Measurements from ENCODE around the gene APBB3. TPM values are rescaled to one million over a fixed set of nuclear protein-coding genes. Genes with fewer than 3 reads are reported as not detected.
"Not testable (repeated sequence)": the region's sequence is repeated elsewhere in the genome, so short reads cannot be mapped to it uniquely, and the experiment has no call there.

APBB3 gene
- 10.2 TPM for total RNA-seq
- long read RNA-seq, partial matches to known transcripts, result 6 of 17 reads
- long read RNA-seq, other reads (novel, unspliced or antisense), result 8 of 17 reads

GRCh38 chr5:140564196-140565023 is at the start of gene APBB3, which contains the start of gene SLC35A4:
APBB3 (minus strand) TSS chr5:140564598; CDS start chr5:140564245, 353 bp downstream.
SLC35A4 (plus strand) TSS chr5:140564828; CDS start chr5:140567170, 2,342 bp downstream.
- intact Hi-C loops (cut with DNase I), result no loop called here
- ATAC-seq (ENCODE audit: poor library complexity), result peak; percentile 95
- DNase-seq, result peak; percentile 97

- no peak for ATAC-seq (ENCODE audit: poor library complexity)
These were observed 46.7 kb upstream of the APBB3 start for GRCh38 chr5:140611020-140611521.

GRCh38 chr5:140609126-140609525 is 44.7 kb upstream of the APBB3 start:
- intact Hi-C loops (cut with DNase I), result no loop called here
- ATAC-seq (ENCODE audit: poor library complexity), result peak; percentile 77
- peak; percentile 61 for DNase-seq

More at GRCh38 chr5:140611020-140611521, 46.7 kb upstream of the APBB3 start:
- intact Hi-C loops (cut with DNase I), result no loop called here
- DNase-seq, result no peak

GRCh38 chr5:140608722-140609121 is 44.3 kb upstream of the APBB3 start:
- DNase-seq (no peak), ATAC-seq (ENCODE audit: poor library complexity) (no peak)
- intact Hi-C loops (cut with DNase I), result no loop called here

- ATAC-seq (ENCODE audit: poor library complexity) (no peak), DNase-seq (no peak)
- intact Hi-C loops (cut with DNase I), result no loop called here
These were observed 42.6 kb upstream of the APBB3 start for GRCh38 chr5:140607031-140607430.

GRCh38 chr5:140605879-140606278 is 41.5 kb upstream of the APBB3 start:
- ATAC-seq (ENCODE audit: poor library complexity) (no peak), DNase-seq (no peak)
- intact Hi-C loops (cut with DNase I), result no loop called here

GRCh38 chr5:140603734-140604133 is 39.3 kb upstream of the APBB3 start:
- intact Hi-C loops (cut with DNase I), result no loop called here
- no peak for DNase-seq
- no peak for ATAC-seq (ENCODE audit: poor library complexity)

GRCh38 chr5:140603446-140603698 is 39.0 kb upstream of the APBB3 start:
- intact Hi-C loops (cut with DNase I); DNase-seq; ATAC-seq (ENCODE audit: poor library complexity): not testable (repeated sequence)

GRCh38 chr5:140602147-140602546 is 37.7 kb upstream of the APBB3 start:
- intact Hi-C loops (cut with DNase I), result no loop called here
- no peak for DNase-seq
- ATAC-seq (ENCODE audit: poor library complexity), result peak; percentile 36

- ATAC-seq (ENCODE audit: poor library complexity), result no peak
- DNase-seq, result no peak
- intact Hi-C loops (cut with DNase I), result no loop called here
These were observed 35.7 kb upstream of the APBB3 start for GRCh38 chr5:140600096-140600495.

- DNase-seq (no peak), ATAC-seq (ENCODE audit: poor library complexity) (no peak)
- intact Hi-C loops (cut with DNase I), result no loop called here
These were observed 34.4 kb upstream of the APBB3 start for GRCh38 chr5:140598836-140599235.

- ATAC-seq (ENCODE audit: poor library complexity) (peak; percentile 51), DNase-seq (no peak)
- intact Hi-C loops (cut with DNase I), result no loop called here
These were observed 31.9 kb upstream of the APBB3 start for GRCh38 chr5:140596321-140596741.

GRCh38 chr5:140595538-140596300 is 31.3 kb upstream of the APBB3 start:
- ATAC-seq (ENCODE audit: poor library complexity) (peak; percentile 86), DNase-seq (no peak)
- intact Hi-C loops (cut with DNase I), result no loop called here

- DNase-seq (no peak), ATAC-seq (ENCODE audit: poor library complexity) (no peak)
- intact Hi-C loops (cut with DNase I), result no loop called here
These were observed 29.8 kb upstream of the APBB3 start for GRCh38 chr5:140594169-140594568.

- DNase-seq; intact Hi-C loops (cut with DNase I); ATAC-seq (ENCODE audit: poor library complexity): not testable (repeated sequence)
These were observed 28.7 kb upstream of the APBB3 start for GRCh38 chr5:140593070-140593469.

GRCh38 chr5:140591747-140592372 is 27.5 kb upstream of the APBB3 start:
- ATAC-seq (ENCODE audit: poor library complexity), result no peak
- no peak for DNase-seq
- intact Hi-C loops (cut with DNase I), result no loop called here

GRCh38 chr5:140590861-140591260 is 26.5 kb upstream of the APBB3 start:
- intact Hi-C loops (cut with DNase I), result no loop called here
- ATAC-seq (ENCODE audit: poor library complexity) (no peak), DNase-seq (no peak)

GRCh38 chr5:140588311-140589070 is 24.1 kb upstream of the APBB3 start:
- intact Hi-C loops (cut with DNase I), result no loop called here
- DNase-seq, result no peak
- ATAC-seq (ENCODE audit: poor library complexity), result peak; percentile 73
